Small intestine (tissue), 7 donors: ENCODE measurements around the gene PRKN. TPM values are rescaled to one million over a fixed set of nuclear protein-coding genes. Genes with fewer than 3 reads are reported as not detected.

Experiments
- DNase-seq, 2 donors: peaks; one replicate each; pipeline versions ENCODE4 v3.0.0 to v3.0.0-alpha.2; 2013
- FAIRE-seq: peaks from 2 replicates; lab custom pipeline; 2012; peaks lifted over from hg19 to GRCh38; lab: Jason Lieb, UNC
- H3K27ac ChIP-seq, 3 donors: one replicate each; pipeline ENCODE4 v1.5.1; 2013; ENCODE audit warnings: low read length in 2 of 3, mild to moderate bottlenecking in 2 of 3, control low read depth in 1 of 3, inconsistent platforms in 1 of 3, low read depth in 1 of 3, moderate library complexity in 1 of 3
- H3K27me3 ChIP-seq, 3 donors: one replicate each; pipeline ENCODE4 v1.6.1; 2013; ENCODE audit warnings: low read length in 3 of 3, inconsistent platforms in 1 of 3; ENCODE audit not compliant: control insufficient read depth in 3 of 3, insufficient read depth in 3 of 3
- H3K36me3 ChIP-seq, 3 donors: one replicate each; pipeline ENCODE4 v1.6.1; 2013; ENCODE audit warnings: low read length in 3 of 3, inconsistent platforms in 1 of 3, low read depth in 1 of 3, mild to moderate bottlenecking in 1 of 3, moderate library complexity in 1 of 3; ENCODE audit not compliant: control insufficient read depth in 3 of 3, insufficient read depth in 2 of 3
- H3K4me1 ChIP-seq, 3 donors: one replicate each; pipeline ENCODE4 v1.6.1; 2013; ENCODE audit warnings: low read length in 2 of 3, inconsistent platforms in 1 of 3, low read depth in 1 of 3, mild to moderate bottlenecking in 1 of 3, moderate library complexity in 1 of 3; ENCODE audit not compliant: control insufficient read depth in 3 of 3, insufficient read depth in 2 of 3
- H3K4me3 ChIP-seq, 3 donors: one replicate each; pipeline ENCODE4 v1.5.1; 2013; ENCODE audit warnings: low read length in 3 of 3, control low read depth in 1 of 3, inconsistent platforms in 1 of 3, low read depth in 1 of 3, mild to moderate bottlenecking in 1 of 3, moderate library complexity in 1 of 3
- H3K9me3 ChIP-seq, 2 donors: one replicate each; pipeline ENCODE4 v1.6.1; 2013; ENCODE audit warnings: low read depth in 1 of 2, low read length in 1 of 2; ENCODE audit not compliant: control insufficient read depth in 2 of 2, insufficient read depth in 1 of 2
- WGBS, 3 donors: extraction: QIAGEN DNeasy Blood & Tissue Kit; methylation state at CpG; one replicate each; pipeline ENCODE4 v1.1.7; 2013; 5-methylcytosine and 5-hydroxymethylcytosine counted together
- polyA plus RNA-seq, 4 donors: library from polyadenylated mRNA; stranded (reverse) in 3 of 4; unstranded in 1 of 4; fragments of 200-250 nt in 3 of 4; fragments of 120-200 nt in 1 of 4; gene quantifications; one replicate each; pipeline versions ENCODE4 v1.2.1 to v1.2.3, GENCODE V29; 2013
- donor health status: healthy with polysubstance abuse.
- donor health status: control.
- donor health status: control.
- donor health status: Bipolar disorder and iron deficiency.
- donor health status: healthy.

Gene PRKN
- polyA plus RNA-seq, 4 donors, result 0.27 to 2.3 (median 1.0) TPM

DNA sequence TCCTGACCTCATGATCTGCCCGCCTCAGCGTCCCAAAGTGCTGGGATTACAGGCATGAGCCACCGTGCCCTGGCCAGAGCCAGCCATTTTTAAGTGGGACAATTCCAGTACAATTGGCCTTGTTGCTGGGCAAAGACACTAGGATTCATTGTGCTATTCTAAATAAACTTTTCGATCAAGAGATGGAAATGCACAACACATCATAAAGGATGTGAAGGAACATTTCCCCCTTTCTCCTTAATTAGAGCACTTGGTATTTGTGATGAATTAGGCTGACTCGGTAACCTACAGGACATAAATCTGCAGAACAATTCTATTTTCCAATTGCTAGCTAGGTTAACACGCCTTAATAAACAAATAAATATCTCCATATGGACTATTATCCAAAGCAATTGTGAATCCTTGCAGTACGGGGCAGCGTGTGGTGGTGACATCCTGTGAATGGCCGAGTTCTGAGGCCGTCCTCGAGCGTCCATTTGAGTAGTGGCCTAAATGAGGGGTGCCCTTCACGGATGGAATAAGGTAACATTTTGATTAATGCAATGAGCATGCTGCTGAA is 1047.5 kb downstream of the PRKN start:
- Histone ChIP-seq H3K4me1 (no peaks in the 10 kb centered on the region), H3K9me3 (no peaks in the 10 kb centered on the region), H3K27ac (no peak overlapping the region), H3K36me3 (no peaks in the 10 kb centered on the region), H3K27me3 (no peaks in the 10 kb centered on the region), H3K4me3 (no peak overlapping the region)
- WGBS, 3 donors, result 90 to 91% (median 90%) methylated on average over 13 of the region's 13 CpGs
- FAIRE-seq (no peak), DNase-seq (no peak)

DNA sequence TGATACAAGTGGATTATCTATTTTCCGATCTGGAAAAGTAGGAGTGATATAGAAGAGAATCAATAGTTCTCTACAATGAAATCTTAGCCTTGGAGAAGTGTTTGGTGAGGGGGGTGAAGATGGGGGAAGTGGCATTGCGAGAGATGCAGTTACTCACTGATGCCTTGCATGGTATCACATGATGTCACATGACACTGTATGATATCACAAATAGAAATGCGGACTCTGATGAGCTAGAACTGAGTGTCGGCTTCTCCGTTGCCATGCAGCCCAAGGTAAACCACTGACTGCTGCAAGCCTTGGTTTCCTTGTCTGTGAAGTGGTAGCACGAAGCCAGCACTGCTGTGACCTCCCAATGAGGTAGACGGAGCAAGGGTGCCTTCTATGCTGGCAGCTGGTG is 1050.4 kb downstream of the PRKN start:
- no peaks in the 10 kb centered on the region for H3K36me3 ChIP-seq
- no peaks in the 10 kb centered on the region for H3K4me1 ChIP-seq
- WGBS, 3 donors, result 86 to 92% (median 92%) methylated on average over 7 of the region's 7 CpGs
- FAIRE-seq (no peak), DNase-seq (no peak)
- no peaks in the 10 kb centered on the region for H3K27me3 ChIP-seq
- no peak overlapping the region for H3K4me3 ChIP-seq
- no peaks in the 10 kb centered on the region for H3K9me3 ChIP-seq
- no peak overlapping the region for H3K27ac ChIP-seq

DNA sequence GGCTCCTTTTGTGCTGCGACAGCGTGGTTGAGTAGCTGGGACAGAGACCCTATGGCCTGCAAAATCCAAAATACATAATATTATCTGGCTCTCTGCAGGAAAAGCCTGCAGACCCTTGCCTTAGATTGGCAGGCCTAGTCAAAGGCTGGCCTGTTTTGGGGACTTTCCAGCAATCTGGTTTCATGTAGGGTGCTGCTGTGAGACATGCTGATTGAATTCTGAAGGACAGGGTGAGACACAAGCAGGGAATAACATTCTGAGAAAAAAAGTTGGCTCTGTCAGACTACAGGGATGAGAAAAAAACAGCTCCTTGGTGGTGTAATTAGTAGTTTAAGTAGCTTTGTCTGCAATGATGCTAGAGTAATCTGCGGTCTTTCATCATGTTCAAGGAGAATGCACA is 1051.0 kb downstream of the PRKN start:
- no peak for DNase-seq
- Histone ChIP-seq H3K4me3 (no peak overlapping the region), H3K36me3 (no peaks in the 10 kb centered on the region), H3K27me3 (no peaks in the 10 kb centered on the region), H3K27ac (no peak overlapping the region), H3K9me3 (no peaks in the 10 kb centered on the region), H3K4me1 (no peaks in the 10 kb centered on the region)
- WGBS, 3 donors, result 88 to 93% (median 88%) methylated on average over 3 of the region's 3 CpGs
- no peak for FAIRE-seq

DNA sequence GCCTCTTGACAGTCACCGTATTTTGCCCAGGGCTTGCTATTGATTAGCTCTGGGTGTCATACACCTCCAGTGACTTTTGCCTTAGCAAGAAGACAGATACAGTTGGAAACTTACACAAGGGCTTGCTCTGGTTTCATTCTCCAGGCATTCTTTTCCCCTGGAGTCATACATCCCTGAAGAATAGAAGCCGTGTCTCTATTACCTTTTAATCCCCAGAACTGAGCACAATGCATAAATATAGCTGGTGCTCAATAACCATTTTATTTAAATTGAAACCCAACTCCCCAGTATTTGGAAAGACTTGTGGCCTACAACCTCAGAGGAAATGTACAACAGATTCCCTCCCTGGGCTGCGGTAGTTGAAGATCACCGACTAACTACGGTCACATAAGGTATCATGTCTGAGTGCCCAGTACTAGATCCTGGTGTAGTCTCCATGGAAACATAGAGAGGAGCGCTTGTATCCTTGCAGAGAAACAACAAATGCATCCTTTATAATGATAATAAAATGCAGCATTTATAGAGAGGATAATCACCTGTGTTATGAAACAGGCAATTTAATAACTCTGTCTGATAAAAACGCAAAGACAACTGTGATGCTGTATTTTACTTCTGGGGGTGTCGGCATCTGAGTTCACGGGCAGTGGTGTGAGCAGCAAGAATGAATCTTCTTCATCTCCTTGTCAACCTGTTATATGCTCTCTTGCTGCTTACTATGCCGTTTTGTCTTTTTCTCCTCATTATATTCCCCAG is 1052.5 kb downstream of the PRKN start:
- DNase-seq, result no peak
- Histone ChIP-seq H3K27me3 (no peaks in the 10 kb centered on the region), H3K4me3 (no peak overlapping the region), H3K27ac (no peak overlapping the region), H3K36me3 (no peaks in the 10 kb centered on the region), H3K4me1 (no peaks in the 10 kb centered on the region), H3K9me3 (no peaks in the 10 kb centered on the region)
- WGBS, 3 donors, result 88 to 91% (median 91%) methylated on average over 10 of the region's 10 CpGs
- no peak for FAIRE-seq

DNA sequence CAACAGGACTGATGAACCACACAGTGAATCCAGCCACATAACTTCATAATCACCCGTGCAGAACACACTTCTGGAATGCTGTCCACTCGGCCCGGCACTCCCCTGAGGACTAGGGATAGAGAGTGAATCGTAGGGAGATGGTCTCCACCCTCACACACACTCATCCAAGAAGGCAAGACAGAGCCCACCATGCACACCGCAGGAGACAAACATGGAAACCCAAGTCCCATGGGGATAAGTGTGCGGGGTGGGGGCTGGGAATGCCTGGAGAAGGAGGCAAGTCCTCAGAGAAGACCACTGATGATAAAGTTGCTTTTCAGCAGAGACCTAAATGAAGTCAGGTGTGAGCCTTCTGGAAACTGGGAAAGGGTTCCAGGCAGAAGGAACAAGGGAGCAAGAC is 1054.5 kb downstream of the PRKN start:
- H3K9me3 ChIP-seq, result no peaks in the 10 kb centered on the region
- WGBS, 3 donors, result 88 to 93% (median 90%) methylated on average over 6 of the region's 6 CpGs
- DNase-seq, result no peak
- no peak overlapping the region for H3K4me3 ChIP-seq
- H3K4me1 ChIP-seq, result no peaks in the 10 kb centered on the region
- no peaks in the 10 kb centered on the region for H3K36me3 ChIP-seq
- no peak for FAIRE-seq
- no peak overlapping the region for H3K27ac ChIP-seq
- H3K27me3 ChIP-seq, result no peaks in the 10 kb centered on the region

DNA sequence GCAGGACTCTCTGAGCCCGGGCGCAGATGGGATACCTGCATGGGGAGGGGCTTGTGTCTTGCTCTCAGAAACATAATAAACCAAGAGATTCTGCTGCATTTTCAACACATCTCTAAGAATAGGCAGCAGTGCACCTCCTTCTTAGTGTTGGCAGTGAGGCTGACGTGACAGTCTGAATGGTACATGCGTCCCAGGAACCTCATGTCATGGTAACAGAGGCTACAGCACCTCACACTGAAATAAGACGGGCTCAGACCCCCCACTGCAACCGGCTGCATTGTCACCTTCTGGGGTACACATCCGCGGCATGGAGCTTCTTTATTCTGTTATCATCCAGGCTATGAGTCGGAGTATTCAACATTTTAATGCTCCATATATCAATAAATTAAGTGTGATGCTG is 1056.4 kb downstream of the PRKN start:
- WGBS, 3 donors, result 92% methylated on average over 9 of the region's 9 CpGs
- DNase-seq, result no peak
- Histone ChIP-seq H3K9me3 (no peaks in the 10 kb centered on the region), H3K4me1 (no peaks in the 10 kb centered on the region), H3K4me3 (no peak overlapping the region), H3K27ac (no peak overlapping the region), H3K27me3 (no peaks in the 10 kb centered on the region), H3K36me3 (no peaks in the 10 kb centered on the region)
- no peak for FAIRE-seq

DNA sequence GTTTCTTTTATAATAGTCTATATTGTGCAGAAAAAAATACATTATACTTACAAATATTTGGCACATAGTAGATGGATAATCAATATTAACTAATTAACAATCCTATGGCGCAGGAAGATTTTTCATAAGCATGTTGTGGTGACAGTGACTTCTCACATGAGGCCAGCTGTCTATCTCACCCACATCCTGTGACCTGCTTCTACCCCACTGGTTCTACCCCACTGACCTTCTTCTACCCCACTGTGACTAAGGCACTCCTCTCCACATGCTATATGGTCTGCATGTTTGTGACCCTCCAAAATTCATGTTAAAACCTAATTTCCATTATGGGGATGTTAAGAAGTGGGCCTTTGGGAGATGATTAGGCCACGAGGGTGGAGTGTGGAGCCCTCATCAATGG is 1058.9 kb downstream of the PRKN start:
- FAIRE-seq (no peak), DNase-seq (no peak)
- Histone ChIP-seq H3K9me3 (peaks cover 0 to 6% of the 10 kb centered on the region in 2 donors), H3K27me3 (no peaks in the 10 kb centered on the region), H3K4me3 (no peak overlapping the region), H3K27ac (no peak overlapping the region), H3K36me3 (no peaks in the 10 kb centered on the region), H3K4me1 (no peaks in the 10 kb centered on the region)
- WGBS, 3 donors, result 77 to 80% (median 79%) methylated on average over 2 of the region's 2 CpGs

DNA sequence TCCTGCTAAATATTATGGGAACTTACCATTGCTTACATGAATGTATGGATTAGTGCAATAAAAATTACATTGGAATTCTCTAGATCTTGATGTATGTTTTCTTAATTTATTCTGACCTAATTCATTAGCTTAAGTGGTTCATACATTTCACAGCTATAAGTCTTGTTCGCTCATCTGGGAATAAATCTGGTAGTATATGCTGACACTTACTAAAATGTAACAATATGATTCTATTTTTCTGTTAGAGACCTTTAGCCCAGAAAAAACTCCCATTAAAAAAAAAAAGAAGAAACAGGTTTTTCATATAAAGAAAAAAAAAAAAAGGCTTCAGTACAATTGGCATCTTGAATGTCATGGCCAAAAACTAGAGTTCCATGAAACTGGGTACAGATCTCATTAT is 1059.6 kb downstream of the PRKN start:
- no peak overlapping the region for H3K27ac ChIP-seq
- 82 to 95% (median 90%) methylated on average over 1 of the region's 1 CpG for WGBS, 3 donors
- H3K4me3 ChIP-seq, result no peak overlapping the region
- DNase-seq (no peak), FAIRE-seq (no peak)
- H3K4me1 ChIP-seq, result no peaks in the 10 kb centered on the region
- H3K9me3 ChIP-seq, result peaks cover 0 to 10% of the 10 kb centered on the region in 2 donors
- H3K36me3 ChIP-seq, result no peaks in the 10 kb centered on the region
- no peaks in the 10 kb centered on the region for H3K27me3 ChIP-seq
